ENCODE measurements around the gene ASB7.
"Not testable (repeated sequence)": the region's sequence is repeated elsewhere in the genome, so short reads cannot be mapped to it uniquely, and the experiment has no call there.

DNA sequence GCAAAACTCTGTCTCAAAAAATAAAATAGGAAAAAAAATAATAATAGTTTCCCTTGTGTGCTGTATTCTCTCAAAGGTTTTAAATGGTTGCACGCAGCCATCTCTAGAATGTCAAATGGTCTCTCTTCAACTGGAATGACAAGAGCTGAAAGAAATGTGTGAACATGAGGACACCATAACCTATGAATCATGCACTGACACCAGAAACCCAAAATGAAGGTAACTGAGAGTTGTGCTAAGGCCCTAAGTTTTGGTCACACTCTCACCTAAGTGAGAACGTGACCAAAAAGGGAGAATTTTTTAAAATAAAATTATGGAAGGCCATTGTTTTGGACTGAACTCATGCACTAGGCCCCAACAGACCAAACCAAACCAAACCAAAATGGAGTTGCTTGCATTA, 11.2 kb upstream of the ASB7 start:
- TF ChIP-seq POLR2A, EP300 (IDR thresholded peaks at IDR 0.05): not testable (repeated sequence)
- TF ChIP-seq, protein P1, sequence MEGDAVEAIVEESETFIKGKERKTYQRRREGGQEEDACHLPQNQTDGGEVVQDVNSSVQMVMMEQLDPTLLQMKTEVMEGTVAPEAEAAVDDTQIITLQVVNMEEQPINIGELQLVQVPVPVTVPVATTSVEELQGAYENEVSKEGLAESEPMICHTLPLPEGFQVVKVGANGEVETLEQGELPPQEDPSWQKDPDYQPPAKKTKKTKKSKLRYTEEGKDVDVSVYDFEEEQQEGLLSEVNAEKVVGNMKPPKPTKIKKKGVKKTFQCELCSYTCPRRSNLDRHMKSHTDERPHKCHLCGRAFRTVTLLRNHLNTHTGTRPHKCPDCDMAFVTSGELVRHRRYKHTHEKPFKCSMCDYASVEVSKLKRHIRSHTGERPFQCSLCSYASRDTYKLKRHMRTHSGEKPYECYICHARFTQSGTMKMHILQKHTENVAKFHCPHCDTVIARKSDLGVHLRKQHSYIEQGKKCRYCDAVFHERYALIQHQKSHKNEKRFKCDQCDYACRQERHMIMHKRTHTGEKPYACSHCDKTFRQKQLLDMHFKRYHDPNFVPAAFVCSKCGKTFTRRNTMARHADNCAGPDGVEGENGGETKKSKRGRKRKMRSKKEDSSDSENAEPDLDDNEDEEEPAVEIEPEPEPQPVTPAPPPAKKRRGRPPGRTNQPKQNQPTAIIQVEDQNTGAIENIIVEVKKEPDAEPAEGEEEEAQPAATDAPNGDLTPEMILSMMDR (IDR thresholded peaks at IDR 0.05), result not testable (repeated sequence)

Data from suprapubic skin (tissue), 3 donors.